Measurements from ENCODE around the gene SCARF1.

Gene SCARF1

DNA sequence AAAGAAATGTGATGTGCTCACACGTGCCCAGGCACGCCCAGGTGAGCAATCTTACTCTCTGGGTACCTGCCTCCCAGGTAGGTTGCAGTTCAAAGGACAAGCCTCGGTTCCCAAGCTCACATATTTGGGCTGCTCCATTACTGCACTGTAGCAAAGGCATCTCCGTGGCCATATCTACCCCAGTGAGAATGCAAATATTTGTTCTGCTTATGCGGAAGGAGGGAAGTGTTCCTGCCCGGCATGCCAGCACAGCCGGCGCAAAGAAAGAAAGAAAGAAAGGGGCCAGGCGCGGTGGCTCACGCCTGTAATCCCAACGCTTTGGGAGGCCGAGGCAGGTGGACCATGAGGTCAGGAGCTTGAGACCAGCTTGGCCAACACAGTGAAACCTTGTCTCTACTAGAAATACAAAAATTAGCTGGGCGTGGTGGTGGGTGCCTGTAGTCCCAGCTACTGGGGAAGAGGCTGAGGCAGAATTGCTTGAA, 47.6 kb downstream of the SCARF1 start:
- no peak for DNase-seq

DNA sequence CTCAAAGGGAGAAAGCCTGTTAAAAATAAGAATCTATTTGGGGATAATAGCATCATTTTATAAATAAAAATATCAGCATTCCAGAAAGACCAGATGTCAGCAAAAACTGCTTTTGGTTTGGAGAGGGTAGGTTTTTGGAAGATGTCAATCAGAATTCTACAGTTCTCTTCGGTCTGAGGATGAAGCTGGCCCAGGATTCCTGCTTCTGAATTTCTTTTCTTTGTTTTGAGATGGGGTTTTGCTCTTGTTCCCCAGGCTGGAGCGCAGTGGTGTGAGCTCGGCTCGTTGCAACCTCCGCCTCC, 52.0 kb downstream of the SCARF1 start:
- DNase-seq = no peak

DNA sequence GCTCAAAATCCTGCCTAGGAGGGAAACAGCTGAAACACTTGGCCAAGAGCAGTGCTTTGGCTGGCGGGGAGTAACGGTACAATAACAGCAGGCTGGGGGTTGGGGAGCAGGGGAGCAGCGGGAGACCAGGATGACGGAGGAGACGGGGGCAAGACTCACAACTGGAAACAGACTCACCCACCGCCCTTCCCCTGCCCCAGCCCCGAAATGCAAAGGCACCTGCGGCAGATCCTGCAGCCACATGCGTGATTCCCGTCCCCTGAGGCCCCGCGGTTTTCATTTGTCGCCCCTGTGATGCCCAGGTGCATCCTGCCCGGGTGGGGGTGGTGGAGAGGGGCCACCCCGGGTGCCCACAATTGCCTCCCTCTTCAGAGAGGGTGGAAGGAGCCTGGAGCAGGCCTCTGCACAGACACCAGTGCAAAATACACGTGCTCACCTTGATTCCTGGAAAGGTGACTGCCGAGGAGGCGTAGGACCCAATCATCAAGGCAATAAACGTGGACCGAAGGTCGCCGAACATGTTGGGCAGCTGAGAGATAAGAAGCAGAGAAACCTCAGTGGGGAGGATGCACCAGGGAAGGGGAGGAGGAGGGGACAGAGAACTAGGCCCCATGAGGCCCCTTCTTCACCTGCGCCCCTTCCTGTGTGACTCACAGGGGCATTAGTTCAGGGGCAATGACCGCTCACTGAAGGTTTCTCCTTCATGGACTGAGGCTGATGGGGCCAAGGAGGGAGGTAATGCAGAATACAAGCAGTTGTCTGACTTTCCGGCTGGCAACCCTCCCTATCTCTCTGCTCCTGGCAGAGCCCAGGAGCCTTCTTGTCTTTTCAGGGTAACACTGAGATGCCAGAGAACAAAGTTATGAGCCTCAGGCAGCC, 52.5 kb downstream of the SCARF1 start:
- no peak for DNase-seq

DNA sequence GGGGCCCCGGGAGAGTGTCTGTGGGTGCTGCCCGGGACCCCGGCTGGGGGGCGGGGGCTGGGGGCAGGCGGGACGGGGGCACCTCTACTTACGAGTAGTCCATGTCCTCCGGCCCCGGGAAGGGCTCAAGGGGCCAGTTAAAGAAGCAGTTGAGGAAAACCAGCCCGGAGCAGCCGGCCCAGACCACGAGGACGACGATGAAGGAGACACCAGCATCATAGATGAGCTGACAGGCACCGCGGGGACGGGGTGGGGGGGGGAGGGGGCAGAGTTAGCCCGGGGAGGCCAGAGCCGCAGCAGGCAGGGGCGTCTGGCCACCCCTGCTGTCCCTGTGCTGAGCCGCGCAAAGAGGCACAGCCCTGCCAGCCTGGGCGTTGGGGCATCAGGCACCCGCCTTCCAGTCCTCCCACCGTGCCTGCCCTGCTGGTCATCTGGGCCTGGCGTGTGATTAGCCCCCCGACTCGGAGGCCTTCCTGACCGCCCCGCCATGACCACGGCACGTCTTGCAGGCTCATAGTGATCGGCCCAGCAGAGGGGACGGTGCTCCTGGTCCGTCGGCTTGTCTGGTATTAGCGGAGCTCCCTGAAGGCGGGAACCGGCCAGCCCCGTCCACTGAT, 54.0 kb downstream of the SCARF1 start:
- no peak for DNase-seq

DNA sequence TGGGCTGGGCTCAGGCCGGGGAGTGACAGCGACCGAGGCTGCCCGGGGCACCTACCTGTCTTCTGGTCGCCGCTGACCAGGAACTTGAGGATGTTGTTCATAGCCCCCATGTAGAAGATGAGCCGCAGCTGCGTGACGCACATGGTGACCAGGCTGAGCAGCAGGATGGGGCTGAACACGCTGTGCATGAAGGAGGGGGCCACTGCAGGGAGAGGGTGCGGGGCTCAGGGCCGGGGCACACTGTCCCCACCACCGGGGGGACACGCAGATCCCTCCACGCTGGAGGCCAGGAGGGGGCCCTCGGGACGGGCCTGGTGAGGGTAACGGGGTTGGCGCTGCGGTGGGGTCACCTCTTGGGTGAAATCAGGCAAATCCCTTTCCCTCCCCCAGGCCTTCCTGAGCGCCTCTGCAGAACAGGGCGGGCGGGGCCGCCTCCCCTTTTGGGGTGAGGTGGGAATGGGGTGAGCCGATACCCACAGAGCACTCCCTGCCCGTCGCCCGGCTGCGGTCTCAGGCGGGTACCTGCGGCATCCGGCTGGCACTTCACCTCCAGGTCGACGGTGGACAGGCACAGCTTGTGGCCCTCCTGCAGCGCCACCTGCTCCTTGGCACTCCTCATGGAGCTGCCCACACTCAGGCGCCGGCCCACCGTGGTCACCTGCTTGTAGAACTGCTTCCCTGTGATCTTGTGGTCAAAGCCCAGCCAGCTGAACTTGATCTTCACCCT, 54.6 kb downstream of the SCARF1 start:
- DNase-seq = no peak

DNA sequence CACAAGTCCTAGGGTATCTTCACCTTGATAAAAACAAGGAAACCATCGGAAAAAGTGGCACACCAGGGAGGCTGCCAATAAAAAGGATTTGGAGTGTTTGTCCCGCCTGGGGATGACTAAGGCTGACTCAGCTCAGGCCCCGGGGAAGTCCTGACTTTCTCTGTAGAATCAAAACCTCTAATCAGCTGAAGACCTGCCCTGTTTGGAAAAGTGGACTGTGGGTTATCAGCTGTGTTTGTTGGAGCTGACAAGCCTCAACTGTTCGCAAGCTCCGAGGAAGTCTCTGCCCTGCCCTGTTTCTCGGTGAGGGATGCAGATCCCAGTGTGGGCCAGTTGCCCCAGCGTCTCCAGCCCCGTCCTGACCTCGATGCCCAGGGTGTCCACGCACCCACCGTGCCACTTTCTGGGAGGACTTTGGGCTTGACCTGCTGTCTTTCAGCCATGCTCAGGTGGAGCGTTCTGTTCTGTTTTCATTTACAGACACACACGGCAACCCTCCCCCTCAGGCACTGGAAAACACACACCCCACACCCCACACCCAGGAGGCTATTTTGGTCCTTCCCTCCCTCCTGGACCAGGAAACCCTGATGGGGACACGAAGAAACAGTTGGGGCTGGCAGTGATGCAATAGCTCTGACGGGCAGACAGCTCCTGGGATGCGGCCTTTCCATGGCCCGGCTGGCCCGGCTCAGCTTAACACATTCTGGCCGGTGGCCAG, 55.3 kb downstream of the SCARF1 start:
- peak; percentile 25 for DNase-seq

DNA sequence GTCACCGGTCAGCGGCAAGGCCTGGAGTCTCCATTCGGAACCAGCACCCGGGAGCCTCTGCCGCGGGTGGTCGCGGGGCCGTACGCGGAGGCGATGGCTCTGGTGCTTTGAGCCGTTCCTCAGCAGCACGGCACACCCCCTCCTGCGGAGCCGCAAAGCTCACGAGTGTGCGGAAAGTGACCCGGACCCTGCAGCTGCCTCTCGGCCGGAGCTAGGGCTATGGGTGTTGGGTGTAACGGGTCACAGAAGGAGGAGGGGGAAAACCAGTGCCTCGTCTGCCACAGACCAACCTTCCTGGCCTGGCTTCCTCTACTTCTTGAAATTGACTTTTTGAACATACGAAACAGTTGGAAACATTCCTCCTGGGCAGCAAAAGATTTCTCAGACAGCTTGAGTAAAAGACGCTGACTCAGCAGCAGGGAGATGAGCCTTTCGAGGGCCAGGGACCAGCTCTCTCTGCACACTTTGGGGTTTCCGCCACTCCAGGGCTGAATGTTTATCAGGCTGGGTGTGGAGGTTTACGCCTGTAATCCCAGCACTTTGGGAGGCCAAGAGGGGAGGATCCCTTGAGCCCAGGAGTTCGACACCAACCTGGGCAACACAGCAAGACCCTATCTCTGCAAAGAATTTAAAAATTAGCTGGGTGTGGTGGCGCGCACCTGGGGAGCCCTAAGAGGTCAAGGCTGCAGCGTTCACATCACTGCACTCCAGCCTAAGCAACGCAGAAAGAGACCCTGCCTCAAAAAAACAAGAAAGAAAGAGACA, 56.5 kb downstream of the SCARF1 start:
- no peak for DNase-seq

DNA sequence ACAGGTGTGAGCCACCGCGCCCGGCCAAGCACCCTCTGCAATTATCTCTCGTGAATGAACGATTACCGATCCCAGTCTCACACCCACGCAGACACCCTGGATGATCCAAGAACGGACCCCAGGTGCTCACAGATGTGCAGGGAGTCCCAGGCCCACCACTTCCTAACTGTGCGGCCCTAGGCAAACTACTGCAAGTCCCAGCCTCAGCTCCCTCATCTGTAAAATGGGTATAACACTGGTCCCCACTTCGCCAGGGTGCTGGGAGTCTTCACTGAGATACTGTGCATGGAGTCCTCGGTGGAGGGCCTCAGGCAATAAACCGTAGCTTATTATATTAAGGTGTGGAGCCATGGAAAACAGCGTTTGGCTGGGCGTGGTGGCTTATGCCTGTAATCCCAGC, 61.4 kb downstream of the SCARF1 start:
- DNase-seq = no peak

Measured in stimulated activated CD4-positive, alpha-beta T cell treated with anti-CD3 and anti-CD28 coated beads, Interleukin-4, amount 100 ng/mL, for 24 hours (primary cell).